GM12892 (cell line): Measurements from ENCODE around the gene CEBPG.

Experiments used
- POLR2A ChIP-seq: IDR thresholded peaks from 2 replicates; pipeline ENCODE4 v1.6.1; 2011; ENCODE audit warnings: low read depth, low read length, control low read depth
- POLR2AphosphoS5 ChIP-seq: IDR thresholded peaks from 2 replicates; pipeline ENCODE4 v1.6.1; 2011; ENCODE audit warnings: low read depth, low read length, control low read depth

DNA sequence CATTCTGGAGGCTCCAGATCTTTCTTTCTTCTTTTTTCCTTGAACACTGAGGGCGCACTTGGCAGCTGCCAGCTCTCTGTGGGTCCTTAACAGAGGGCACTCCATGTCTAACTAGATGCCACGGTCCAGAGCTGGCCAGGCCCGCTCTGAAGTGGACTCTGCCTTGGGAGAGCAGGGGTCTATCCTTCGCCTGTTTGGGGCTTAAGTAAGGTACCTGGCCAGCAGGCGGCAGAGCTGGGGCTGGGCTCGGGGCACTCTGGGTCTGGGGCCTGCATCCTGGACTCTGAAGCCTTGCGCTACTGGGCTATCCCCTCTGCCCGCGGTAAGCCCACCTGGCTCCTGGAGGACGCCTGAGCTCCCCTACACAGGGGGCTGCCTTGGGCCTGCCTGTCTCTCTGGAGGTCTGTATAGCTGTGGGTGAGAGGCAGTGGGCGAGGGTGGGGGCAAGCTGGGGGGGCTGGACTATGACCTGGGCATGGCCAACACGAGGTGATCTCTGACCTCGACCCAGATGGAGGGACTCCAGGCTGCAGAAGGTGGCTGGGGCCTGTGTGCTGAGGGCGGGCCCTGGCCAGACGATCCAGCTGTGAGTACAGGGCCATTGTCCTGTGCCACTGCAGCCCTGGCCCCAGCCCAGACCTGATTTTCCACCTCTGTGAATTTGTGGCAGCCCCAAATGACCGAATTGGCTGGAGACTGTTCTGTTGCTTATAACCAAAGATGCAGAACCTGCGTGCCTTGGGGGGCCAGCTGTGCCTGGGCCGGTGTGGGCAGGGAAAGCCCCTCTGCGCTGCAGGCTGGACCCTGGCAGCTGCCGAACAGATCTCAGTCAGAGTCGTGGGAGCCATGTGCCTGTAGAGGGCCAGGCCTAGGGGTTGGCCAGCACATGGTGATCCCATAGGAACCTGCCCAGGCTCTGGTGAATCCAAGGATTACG, 26.5 kb downstream of the CEBPG start:
- TF ChIP-seq POLR2AphosphoS5: no peak
- TF ChIP-seq POLR2A: no peak
